ENCODE results near the gene SMG1. TPM values are rescaled to one million over a fixed set of nuclear protein-coding genes. Genes with fewer than 3 reads are reported as not detected.

The SMG1 gene
- total RNA-seq, 1 experiment from 2014 or later: 125 TPM

GRCh38 chr16:18953547-18953946 lies 27.3 kb upstream of the SMG1 start:
- Histone ChIP-seq H3K4me1 (replicated peaks; ENCODE audit: insufficient read depth) (no peaks in the 10 kb centered on the region), H3K36me3 (ENCODE audit: low read depth) (no peaks in the 10 kb centered on the region), H3K27ac (no peak overlapping the region), H3K9me2 (ENCODE audit: insufficient read depth) (no peaks in the 10 kb centered on the region), H3K4me2 (no peak overlapping the region), H3K9me3 (ENCODE audit: insufficient read depth, low read depth) (no peaks in the 10 kb centered on the region), H3K27me3 (ENCODE audit: insufficient read depth, low read depth) (no peaks in the 10 kb centered on the region), H4K20me1 (ENCODE audit: insufficient read depth) (no peaks in the 10 kb centered on the region), H2AFZ (no peak overlapping the region), H3K79me2 (ENCODE audit: low read depth) (no peaks in the 10 kb centered on the region), H3F3A (ENCODE audit: insufficient read depth, low read depth) (no peaks in the 10 kb centered on the region; the same call in 1 of the 2 replicates), H3K4me3 (no peak overlapping the region)
- POLR2A ChIA-PET (ENCODE audit: unreplicated experiment): no interaction called here
- DNase-seq: no peak
- intact Hi-C loops (cut with micrococcal nuclease; ENCODE audit: unreplicated experiment): no loop called here
- CTCF ChIA-PET: no interaction called here
- TF ChIP-seq, protein P1, sequence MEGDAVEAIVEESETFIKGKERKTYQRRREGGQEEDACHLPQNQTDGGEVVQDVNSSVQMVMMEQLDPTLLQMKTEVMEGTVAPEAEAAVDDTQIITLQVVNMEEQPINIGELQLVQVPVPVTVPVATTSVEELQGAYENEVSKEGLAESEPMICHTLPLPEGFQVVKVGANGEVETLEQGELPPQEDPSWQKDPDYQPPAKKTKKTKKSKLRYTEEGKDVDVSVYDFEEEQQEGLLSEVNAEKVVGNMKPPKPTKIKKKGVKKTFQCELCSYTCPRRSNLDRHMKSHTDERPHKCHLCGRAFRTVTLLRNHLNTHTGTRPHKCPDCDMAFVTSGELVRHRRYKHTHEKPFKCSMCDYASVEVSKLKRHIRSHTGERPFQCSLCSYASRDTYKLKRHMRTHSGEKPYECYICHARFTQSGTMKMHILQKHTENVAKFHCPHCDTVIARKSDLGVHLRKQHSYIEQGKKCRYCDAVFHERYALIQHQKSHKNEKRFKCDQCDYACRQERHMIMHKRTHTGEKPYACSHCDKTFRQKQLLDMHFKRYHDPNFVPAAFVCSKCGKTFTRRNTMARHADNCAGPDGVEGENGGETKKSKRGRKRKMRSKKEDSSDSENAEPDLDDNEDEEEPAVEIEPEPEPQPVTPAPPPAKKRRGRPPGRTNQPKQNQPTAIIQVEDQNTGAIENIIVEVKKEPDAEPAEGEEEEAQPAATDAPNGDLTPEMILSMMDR (conservative IDR thresholded peaks at IDR 0.05): no peak
- no peak for TF ChIP-seq EZH2 (IDR thresholded peaks at IDR 0.05; ENCODE audit: low read depth)
- BruUV-seq (replicated peaks): no TSS peak

- Histone ChIP-seq H2AFZ (no peak overlapping the region), H3K4me2 (no peak overlapping the region), H3K27me3 (ENCODE audit: insufficient read depth, low read depth) (no peaks in the 10 kb centered on the region), H3K9me2 (ENCODE audit: insufficient read depth) (no peaks in the 10 kb centered on the region), H3K79me2 (ENCODE audit: low read depth) (no peaks in the 10 kb centered on the region), H3K4me1 (replicated peaks; ENCODE audit: insufficient read depth) (no peaks in the 10 kb centered on the region), H3K36me3 (ENCODE audit: low read depth) (no peaks in the 10 kb centered on the region), H4K20me1 (ENCODE audit: insufficient read depth) (no peaks in the 10 kb centered on the region), H3K9me3 (ENCODE audit: insufficient read depth, low read depth) (no peaks in the 10 kb centered on the region), H3K27ac (no peak overlapping the region), H3K4me3 (no peak overlapping the region), H3F3A (ENCODE audit: insufficient read depth, low read depth) (no peaks in the 10 kb centered on the region)
- POLR2A ChIA-PET (ENCODE audit: unreplicated experiment): no interaction called here
- no peak for DNase-seq
- intact Hi-C loops (cut with micrococcal nuclease; ENCODE audit: unreplicated experiment): no loop called here
- CTCF ChIA-PET: interaction anchor here (0.5 kb wide), 1 partner anchor 8 kb away, joined by 4 read pairs; no protein-coding TSS in a partner anchor
- BruUV-seq (replicated peaks): no TSS peak
- TF ChIP-seq EZH2 (IDR thresholded peaks at IDR 0.05; ENCODE audit: low read depth): no peak
- TF ChIP-seq, protein P1 (conservative IDR thresholded peaks at IDR 0.05): no peak
These were observed 24.4 kb upstream of the SMG1 start for GRCh38 chr16:18950469-18951185.

DNA sequence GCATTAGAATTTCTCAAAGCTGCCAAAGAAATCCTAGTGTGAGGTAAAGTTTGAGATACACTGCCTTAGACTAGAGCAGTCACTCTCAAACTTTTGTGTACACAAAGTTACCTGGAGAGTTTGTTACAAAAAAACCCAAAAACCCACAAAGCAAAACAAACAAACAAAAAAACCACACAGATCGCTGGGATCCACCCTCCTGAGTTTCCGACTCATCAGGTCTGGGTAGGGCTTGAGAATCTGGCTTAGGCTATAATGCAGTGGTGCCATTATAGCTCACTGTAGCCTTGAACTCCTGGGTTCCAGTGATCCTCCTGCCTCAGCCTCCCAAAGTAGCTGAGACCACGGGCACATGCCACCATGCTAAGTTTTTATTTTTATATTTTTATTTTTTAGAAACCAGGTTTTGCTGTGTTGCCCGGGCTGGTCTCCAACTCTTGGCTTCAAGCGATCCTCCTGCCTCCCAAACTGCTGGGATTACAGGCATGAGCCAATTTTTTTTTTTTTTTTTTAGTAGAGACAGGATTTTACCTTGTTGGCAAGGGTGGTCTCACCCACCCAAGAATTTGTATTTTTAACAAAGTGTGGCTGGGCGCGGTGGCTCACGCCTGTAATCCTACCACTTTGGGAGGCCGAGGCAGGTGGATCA lies 22.3 kb upstream of the SMG1 start:
- CTCF ChIA-PET: interaction anchor here (0.5 to 1.0 kb wide), 2 partner anchors 14 to 85 kb away, joined by 4 to 6 read pairs; no protein-coding TSS in a partner anchor
- H2AFZ ChIP-seq: no peak overlapping the region
- BruUV-seq (replicated peaks): no TSS peak
- no peaks in the 10 kb centered on the region for H3K36me3 ChIP-seq (ENCODE audit: low read depth)
- H3K4me2 ChIP-seq: no peak overlapping the region
- H3K9me2 ChIP-seq (ENCODE audit: insufficient read depth): no peaks in the 10 kb centered on the region
- POLR2A ChIA-PET (ENCODE audit: unreplicated experiment): no interaction called here
- intact Hi-C loops (cut with micrococcal nuclease; ENCODE audit: unreplicated experiment): no loop called here
- DNase-seq: no peak
- no peaks in the 10 kb centered on the region for H3F3A ChIP-seq (ENCODE audit: insufficient read depth, low read depth)
- H4K20me1 ChIP-seq (ENCODE audit: insufficient read depth): no peaks in the 10 kb centered on the region
- no peaks in the 10 kb centered on the region for H3K9me3 ChIP-seq (ENCODE audit: insufficient read depth, low read depth)
- no peaks in the 10 kb centered on the region for H3K79me2 ChIP-seq (ENCODE audit: low read depth)
- no peak overlapping the region for H3K4me3 ChIP-seq
- H3K27ac ChIP-seq: no peak overlapping the region
- no peaks in the 10 kb centered on the region for H3K4me1 ChIP-seq (replicated peaks; ENCODE audit: insufficient read depth)
- no peak for TF ChIP-seq EZH2 (IDR thresholded peaks at IDR 0.05; ENCODE audit: low read depth)
- TF ChIP-seq, protein P1 (conservative IDR thresholded peaks at IDR 0.05): no peak
- H3K27me3 ChIP-seq (ENCODE audit: insufficient read depth, low read depth): no peaks in the 10 kb centered on the region

Data from PC-9 (cell line).